Endothelial cell of umbilical vein (primary cell): Measurements from ENCODE around the gene SLC6A20.
A peak's percentile ranks its signal among the peaks of the same experiment; 100 is the strongest.

Experiments
- CTCF ChIP-seq, 2 donors: IDR thresholded peaks; 1 replicate in 1 of 2; 2 replicates in 1 of 2; pipeline ENCODE4 v1.5.1; 2011; ENCODE audit warnings: low read length in 2 of 2, mild to moderate bottlenecking in 2 of 2, moderate library complexity in 2 of 2, control low read depth in 1 of 2, inconsistent platforms in 1 of 2, low read depth in 1 of 2; ENCODE audit not compliant: insufficient read depth in 1 of 2; ENCODE audit errors: extremely low read depth in 1 of 2
- POLR2A ChIP-seq: IDR thresholded peaks from 2 replicates; pipeline ENCODE4 v1.6.1; 2012; ENCODE audit warnings: low read depth, mild to moderate bottlenecking, control low read depth, low read length

GRCh38 chr3:45832699-45833098 is 36.4 kb upstream of the SLC6A20 start:
- no peak for TF ChIP-seq POLR2A
- TF ChIP-seq CTCF (IDR thresholded peaks at IDR 0.05; ENCODE audit: extremely low read depth in 1 of 2, insufficient read depth in 1 of 2, low read depth in 1 of 2, low read length in 2 of 2) = peak in 1 of 2 donors; percentile 12
